Measurements from ENCODE around the gene CXCL3.

The CXCL3 gene

GRCh38 chr4:74056114-74056857 lies 17.8 kb upstream of the CXCL3 start:
- DNase-seq (ENCODE audit: low read depth in 3 of 3, low spot score in 1 of 3) = no peak

DNA sequence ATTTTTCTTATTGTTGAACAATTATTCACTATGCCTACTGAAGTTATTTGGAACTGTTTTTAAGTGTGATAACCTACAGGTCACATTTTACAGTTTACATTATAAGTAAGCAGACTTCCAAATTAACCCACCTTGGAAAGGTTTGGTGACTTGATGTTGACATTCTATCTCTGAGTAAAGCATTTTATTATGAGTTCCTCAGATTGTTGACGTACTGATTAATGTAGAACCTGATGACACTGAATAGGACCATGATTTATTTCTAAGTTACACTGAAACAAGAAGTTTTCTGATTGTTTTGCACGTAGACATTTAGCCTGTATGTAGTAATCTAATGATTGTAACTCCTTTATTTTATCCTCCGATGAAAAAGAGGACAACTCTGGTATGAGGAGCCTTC lies 17.0 kb upstream of the CXCL3 start:
- no peak for DNase-seq (ENCODE audit: low read depth in 3 of 3, low spot score in 1 of 3)

DNA sequence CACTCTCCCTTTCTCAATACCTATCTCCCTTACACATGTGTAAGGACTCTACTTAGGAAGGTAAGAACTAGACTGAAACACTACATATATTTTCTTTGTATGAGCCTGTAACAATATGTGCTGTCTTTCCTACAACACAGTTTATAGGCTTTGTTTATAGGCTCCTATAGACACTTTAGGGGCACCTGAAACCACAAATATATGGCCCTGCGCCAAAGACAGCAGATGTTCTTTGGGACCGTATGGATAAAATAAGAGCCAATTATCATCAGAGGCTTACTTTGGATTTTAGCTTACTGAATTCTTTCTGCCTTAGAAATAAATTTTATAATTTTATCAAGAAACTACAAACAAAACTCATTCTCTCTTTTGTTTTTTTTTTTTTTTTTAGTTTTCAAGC lies 16.6 kb upstream of the CXCL3 start:
- no peak for DNase-seq (ENCODE audit: low read depth in 3 of 3, low spot score in 1 of 3)

GRCh38 chr4:74054483-74055047 lies 16.1 kb upstream of the CXCL3 start:
- DNase-seq (ENCODE audit: low read depth in 3 of 3, low spot score in 1 of 3) = no peak

DNA sequence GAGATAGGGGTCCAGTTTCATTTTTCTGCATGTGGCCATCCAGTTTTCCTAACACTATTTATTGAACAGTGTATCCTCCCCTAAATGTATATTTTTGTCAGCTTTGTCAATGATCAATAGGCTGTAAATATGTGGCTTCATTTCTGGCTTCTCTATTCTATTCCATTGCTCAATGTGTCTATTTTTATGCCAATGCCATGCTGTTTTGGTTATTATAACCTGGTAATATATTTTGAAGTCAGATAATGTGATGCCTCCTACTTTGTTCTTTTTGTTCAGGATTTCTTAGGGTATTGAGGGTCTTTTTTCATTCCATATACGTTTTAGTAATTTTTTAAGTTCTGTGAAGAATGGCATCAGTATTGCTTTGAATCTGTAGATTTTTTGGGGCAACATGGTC lies 8.7 kb upstream of the CXCL3 start:
- no peak for DNase-seq (ENCODE audit: low read depth in 3 of 3, low spot score in 1 of 3)

- DNase-seq (ENCODE audit: low read depth in 3 of 3, low spot score in 1 of 3) = no peak
These were observed 7.3 kb upstream of the CXCL3 start for GRCh38 chr4:74045772-74046171.

- DNase-seq (ENCODE audit: low read depth in 3 of 3, low spot score in 1 of 3) = no peak
These were observed 6.8 kb upstream of the CXCL3 start for GRCh38 chr4:74045247-74045646.

DNA sequence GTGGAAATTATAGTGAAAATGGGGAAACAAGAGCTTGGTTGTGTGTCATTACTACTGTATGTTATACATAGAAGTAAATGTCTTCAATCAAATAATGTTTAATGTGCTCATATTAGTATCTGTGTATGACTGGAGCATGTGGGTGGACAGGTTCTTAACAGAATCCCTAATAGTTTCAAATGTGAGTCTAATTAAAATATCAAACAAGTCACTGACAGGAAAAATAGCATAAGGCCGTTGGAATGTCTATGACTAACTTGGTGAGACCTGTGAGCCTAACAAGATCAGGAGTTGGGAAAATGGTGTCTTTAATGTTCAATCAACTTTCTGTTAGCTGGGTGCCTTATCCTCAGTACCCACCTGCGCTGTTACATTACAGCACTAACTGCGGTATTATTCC lies 6.2 kb upstream of the CXCL3 start:
- DNase-seq (ENCODE audit: low read depth in 3 of 3, low spot score in 1 of 3) = no peak

GRCh38 chr4:74042681-74043080 lies 4.2 kb upstream of the CXCL3 start:
- no peak for DNase-seq (ENCODE audit: low read depth in 3 of 3, low spot score in 1 of 3)

- no peak for DNase-seq (ENCODE audit: low read depth in 3 of 3, low spot score in 1 of 3)
These were observed 2.9 kb upstream of the CXCL3 start for GRCh38 chr4:74041418-74041817.

DNA sequence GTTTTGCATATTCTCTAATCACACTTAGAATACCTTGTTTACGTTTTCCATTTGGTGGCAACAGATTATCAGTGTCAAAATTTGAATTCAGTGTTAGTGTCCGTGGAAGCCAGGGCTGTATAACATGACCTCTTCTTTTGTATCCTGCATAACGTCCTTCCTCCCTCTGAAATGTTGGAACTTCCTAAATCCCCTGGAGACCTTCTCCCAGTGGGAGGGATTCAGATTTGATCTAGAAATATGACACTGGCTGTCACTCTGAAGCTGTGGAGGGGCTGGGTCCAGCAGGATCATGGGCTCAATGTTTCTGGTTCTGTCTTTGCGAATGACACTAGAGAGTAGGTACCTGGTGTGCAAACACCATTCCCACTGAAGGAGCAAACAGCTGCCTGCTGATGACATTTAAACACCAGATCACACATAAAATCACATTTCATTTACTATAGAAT lies 850 bp upstream of the CXCL3 start:
- DNase-seq (ENCODE audit: low read depth in 3 of 3, low spot score in 1 of 3) = no peak

DNA sequence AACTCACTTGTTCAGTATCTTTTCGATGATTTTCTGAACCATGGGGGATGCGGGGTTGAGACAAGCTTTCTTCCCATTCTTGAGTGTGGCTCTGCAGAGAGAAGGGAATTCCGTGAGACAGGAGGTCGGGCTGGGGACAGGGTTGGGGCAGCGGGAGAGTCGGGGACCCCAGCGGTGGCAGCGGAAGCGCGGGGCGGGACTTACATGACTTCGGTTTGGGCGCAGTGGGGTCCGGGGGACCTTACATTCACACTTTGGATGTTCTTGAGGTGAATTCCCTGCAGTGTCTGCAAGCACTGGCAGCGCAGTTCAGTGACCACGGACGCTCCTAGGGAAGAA lies 434 bp downstream of the CXCL3 start:
- no peak for DNase-seq (ENCODE audit: low read depth in 3 of 3, low spot score in 1 of 3)

- no peak for DNase-seq (ENCODE audit: low read depth in 3 of 3, low spot score in 1 of 3)
These were observed 1.2 kb downstream of the CXCL3 start for GRCh38 chr4:74037076-74037955.

DNA sequence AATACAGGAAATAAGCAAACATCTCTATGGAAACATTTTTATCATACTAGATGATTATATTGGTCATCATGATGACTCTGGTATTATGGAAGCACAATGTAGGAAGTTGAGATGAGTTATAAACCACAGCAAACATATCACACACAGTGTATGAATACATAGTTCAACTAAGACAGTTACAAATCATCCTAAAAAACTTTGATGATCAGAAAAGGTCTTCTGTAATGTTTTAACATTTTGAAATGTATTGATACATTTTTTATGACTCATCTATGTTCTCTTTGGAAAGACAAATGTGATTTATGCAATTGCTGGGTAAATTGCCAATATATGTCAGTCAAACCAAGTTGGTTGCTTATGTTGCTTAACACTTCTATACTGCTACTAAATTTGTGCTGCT lies 4.8 kb downstream of the CXCL3 start:
- no peak for DNase-seq (ENCODE audit: low read depth in 3 of 3, low spot score in 1 of 3)

DNA sequence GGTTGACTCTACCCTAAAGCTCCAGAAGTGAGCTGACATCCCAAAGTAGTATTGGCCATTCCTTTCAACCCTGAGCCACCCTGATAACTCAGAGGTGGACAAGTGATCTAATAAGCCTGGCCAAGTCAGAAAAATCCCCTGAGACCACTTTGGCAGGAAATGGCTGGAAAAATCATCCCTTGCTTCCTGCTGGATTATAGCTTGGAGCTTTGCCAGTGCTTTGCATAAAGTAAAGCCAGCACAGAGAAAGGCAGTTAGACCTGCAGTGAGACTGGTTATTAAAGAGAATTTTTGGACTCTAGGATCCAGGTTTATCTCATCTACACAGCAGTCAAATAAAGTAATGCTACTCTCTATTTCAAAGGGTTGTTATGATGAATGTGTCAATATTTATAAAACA lies 6.4 kb downstream of the CXCL3 start:
- no peak for DNase-seq (ENCODE audit: low read depth in 3 of 3, low spot score in 1 of 3)

- no peak for DNase-seq (ENCODE audit: low read depth in 3 of 3, low spot score in 1 of 3)
These were observed 6.9 kb downstream of the CXCL3 start for GRCh38 chr4:74031576-74031975.

GRCh38 chr4:74030285-74030684 lies 8.2 kb downstream of the CXCL3 start:
- DNase-seq (ENCODE audit: low read depth in 3 of 3, low spot score in 1 of 3) = no peak

DNA sequence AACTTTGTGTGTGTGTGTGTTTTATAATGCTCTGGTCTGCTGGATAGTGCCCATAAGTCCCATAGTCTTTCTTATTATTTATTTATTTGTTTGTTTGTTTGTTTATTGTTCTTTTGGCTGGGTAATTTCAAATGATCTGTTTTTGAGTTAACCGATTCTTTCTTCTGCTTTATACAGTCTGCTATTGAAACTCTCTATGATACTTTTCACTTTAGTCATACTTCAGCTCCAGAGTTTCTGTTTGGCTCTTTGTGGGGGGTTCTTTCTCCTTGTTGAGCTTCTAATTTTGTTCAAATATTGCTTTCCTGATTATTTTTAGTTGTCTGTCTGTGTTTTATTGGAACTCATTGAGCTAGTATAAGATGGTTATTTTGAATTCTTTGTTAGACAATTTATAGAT lies 10.0 kb downstream of the CXCL3 start:
- DNase-seq (ENCODE audit: low read depth in 3 of 3, low spot score in 1 of 3) = no peak

- DNase-seq (ENCODE audit: low read depth in 3 of 3, low spot score in 1 of 3) = no peak
These were observed 14.8 kb downstream of the CXCL3 start for GRCh38 chr4:74023709-74024108.

DNA sequence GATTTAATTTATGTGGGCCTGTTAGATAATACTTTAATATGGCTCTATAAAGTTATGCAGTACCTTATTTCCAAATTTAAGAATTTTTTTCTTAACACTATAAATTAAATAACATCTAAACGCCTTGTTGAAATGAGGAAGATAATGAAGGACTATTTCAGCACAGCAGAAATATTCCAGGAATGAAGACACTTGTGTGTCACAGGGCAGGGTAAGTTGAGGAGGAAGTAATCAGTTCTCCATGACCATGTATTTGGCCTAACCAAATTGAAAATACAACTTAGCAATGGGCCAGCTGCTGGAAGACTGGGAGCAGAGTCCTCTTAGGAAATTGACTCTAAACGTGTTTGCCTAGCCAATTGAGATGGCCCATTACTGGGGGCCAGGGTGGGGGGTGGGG lies 16.9 kb downstream of the CXCL3 start:
- DNase-seq (ENCODE audit: low read depth in 3 of 3, low spot score in 1 of 3) = no peak

GRCh38 chr4:74018771-74019170 lies 19.7 kb downstream of the CXCL3 start:
- no peak for DNase-seq (ENCODE audit: low read depth in 3 of 3, low spot score in 1 of 3)

DNA sequence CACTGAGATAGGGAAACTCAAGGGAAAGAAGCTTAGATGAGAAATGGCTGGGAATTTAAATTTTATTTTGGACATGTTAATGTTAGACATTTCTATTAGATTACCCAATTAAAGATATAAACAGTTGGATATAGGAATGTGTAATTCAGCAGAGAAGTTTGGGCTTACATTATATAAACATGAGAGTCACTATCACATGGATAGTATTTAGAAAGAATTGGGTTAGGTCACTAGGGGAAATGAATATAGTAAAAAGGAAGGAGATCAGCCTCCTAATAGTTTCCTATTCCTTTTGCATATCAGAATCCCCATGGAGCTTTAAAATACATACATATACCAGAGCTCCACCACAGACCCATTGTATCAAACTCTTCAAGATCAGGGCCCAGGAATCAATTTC lies 20.4 kb downstream of the CXCL3 start:
- no peak for DNase-seq (ENCODE audit: low read depth in 3 of 3, low spot score in 1 of 3)
